ENCODE measurements around the gene THOC6. TPM values are rescaled to one million over a fixed set of nuclear protein-coding genes. Genes with fewer than 3 reads are reported as not detected.

The THOC6 gene
- total RNA-seq, 1 donor from 2014 or later, result 31.4 TPM

DNA sequence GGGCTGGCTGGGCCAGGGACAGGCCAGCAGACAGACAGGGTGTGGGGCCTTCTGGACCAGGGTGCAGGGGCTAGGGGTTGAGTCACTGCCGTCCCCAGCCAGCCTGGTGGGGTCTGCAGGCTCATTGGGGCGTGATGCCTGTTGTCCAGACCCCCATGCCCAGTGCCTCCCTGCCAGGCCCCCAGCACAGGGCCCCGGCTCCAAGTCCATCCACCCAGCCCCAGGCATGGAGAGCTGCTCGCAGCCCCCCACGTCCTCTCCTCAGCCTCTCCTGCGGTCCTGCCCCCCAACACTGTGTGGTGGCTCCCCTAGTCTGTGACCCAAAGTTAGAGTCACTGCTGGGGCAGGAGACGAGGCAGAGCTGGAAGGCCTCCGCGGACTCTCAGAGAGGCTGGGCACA lies 36.5 kb upstream of the THOC6 start:
- H3K36me3 ChIP-seq, result no peaks in the 10 kb centered on the region
- H3K9me3 ChIP-seq, result no peaks in the 10 kb centered on the region
- no peak for DNase-seq
- H3K27ac ChIP-seq, result no peak overlapping the region
- TF ChIP-seq, protein P1, sequence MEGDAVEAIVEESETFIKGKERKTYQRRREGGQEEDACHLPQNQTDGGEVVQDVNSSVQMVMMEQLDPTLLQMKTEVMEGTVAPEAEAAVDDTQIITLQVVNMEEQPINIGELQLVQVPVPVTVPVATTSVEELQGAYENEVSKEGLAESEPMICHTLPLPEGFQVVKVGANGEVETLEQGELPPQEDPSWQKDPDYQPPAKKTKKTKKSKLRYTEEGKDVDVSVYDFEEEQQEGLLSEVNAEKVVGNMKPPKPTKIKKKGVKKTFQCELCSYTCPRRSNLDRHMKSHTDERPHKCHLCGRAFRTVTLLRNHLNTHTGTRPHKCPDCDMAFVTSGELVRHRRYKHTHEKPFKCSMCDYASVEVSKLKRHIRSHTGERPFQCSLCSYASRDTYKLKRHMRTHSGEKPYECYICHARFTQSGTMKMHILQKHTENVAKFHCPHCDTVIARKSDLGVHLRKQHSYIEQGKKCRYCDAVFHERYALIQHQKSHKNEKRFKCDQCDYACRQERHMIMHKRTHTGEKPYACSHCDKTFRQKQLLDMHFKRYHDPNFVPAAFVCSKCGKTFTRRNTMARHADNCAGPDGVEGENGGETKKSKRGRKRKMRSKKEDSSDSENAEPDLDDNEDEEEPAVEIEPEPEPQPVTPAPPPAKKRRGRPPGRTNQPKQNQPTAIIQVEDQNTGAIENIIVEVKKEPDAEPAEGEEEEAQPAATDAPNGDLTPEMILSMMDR (IDR thresholded peaks at IDR 0.05), result no peak
- intact Hi-C loops (cut with DNase I), result no loop called here
- H3K27me3 ChIP-seq, result peaks cover 9% of the 10 kb centered on the region
- H3K4me1 ChIP-seq, result peaks cover 10% of the 10 kb centered on the region
- no peak for ATAC-seq
- no peak overlapping the region for H3K4me3 ChIP-seq

DNA sequence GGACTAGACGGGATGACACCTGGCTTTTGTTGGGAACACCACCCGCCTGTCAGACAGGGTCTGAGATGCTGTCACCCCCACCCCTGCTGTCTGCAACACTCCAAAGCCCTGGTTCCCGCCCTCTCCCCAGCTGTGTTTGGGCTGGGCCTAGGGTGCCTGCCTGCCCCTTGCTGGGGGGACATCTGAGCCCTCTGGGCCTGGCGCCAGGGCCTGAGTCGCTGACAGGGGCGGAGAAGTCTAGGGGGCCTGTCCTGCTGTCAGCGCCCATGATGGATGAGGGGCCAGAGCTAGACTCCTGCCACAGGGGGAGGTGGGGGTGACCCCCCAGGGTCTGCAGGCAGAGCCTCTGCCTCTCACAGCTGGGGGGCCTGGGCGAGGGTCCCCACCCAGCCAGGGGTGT lies 36.0 kb upstream of the THOC6 start:
- no peaks in the 10 kb centered on the region for H3K36me3 ChIP-seq
- H3K4me3 ChIP-seq, result no peak overlapping the region
- no peak for DNase-seq
- no peak for ATAC-seq
- peaks cover 10% of the 10 kb centered on the region for H3K4me1 ChIP-seq
- H3K9me3 ChIP-seq, result no peaks in the 10 kb centered on the region
- H3K27me3 ChIP-seq, result peaks cover 9% of the 10 kb centered on the region
- TF ChIP-seq, protein P1 (IDR thresholded peaks at IDR 0.05), result no peak
- intact Hi-C loops (cut with DNase I), result no loop called here
- H3K27ac ChIP-seq, result no peak overlapping the region

DNA sequence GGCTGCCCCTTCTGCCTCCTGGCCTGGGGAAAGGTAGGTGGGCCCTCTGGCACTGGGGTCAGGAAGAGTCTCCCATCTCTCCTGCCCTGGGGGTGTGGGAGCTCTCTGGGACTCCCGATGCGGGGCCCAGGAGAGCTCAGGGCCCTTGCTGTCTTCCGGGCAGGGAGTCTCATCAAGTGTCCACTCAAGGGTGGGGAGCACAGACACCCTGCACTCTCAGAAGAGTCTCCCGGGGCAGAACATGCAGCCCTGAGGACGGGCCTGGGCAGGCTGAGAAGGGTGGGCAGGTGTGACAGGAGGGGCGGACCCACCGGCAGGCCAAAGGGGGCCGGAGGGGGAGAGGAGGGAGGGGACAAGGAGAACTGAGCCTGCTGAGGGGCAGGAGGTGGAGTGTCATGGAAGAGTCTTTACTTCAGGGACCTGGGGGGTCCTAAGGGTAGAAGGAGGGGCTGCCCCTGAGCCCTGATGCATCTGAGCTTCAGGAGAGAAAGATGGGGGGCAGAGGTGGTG lies 35.2 kb upstream of the THOC6 start:
- Histone ChIP-seq H3K4me1 (peaks cover 10% of the 10 kb centered on the region), H3K36me3 (no peaks in the 10 kb centered on the region), H3K4me3 (no peak overlapping the region), H3K9me3 (no peaks in the 10 kb centered on the region), H3K27me3 (peaks cover 9% of the 10 kb centered on the region), H3K27ac (no peak overlapping the region)
- intact Hi-C loops (cut with DNase I), result no loop called here
- ATAC-seq (no peak), DNase-seq (no peak)
- TF ChIP-seq, protein P1 (IDR thresholded peaks at IDR 0.05), result no peak

DNA sequence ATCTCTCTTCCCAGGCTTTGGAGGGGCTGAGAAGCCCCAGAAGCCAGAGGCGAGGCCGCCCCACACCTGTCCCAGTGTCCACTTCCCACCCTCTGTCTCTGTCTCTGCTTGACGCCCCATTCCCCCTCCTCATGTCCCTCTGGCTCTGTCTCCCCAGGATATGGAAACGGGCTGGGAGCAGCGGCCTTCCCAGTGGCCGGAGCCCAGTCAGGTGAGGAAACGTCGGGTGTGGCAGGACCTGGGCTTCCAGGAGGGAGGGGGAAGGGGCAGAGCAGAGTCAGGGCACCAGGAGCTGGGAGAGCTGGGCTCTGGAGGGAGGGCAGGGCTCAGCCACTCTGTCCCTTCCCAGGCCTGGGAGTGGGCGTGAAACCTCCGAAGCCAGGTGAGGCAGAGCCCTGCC lies 32.9 kb upstream of the THOC6 start:
- Histone ChIP-seq H3K4me3 (no peak overlapping the region), H3K27me3 (peaks cover 9% of the 10 kb centered on the region), H3K27ac (no peak overlapping the region), H3K9me3 (no peaks in the 10 kb centered on the region), H3K4me1 (no peaks in the 10 kb centered on the region), H3K36me3 (no peaks in the 10 kb centered on the region)
- ATAC-seq, result peak; percentile 37
- TF ChIP-seq, protein P1 (IDR thresholded peaks at IDR 0.05), result no peak
- no peak for DNase-seq
- intact Hi-C loops (cut with DNase I), result no loop called here

DNA sequence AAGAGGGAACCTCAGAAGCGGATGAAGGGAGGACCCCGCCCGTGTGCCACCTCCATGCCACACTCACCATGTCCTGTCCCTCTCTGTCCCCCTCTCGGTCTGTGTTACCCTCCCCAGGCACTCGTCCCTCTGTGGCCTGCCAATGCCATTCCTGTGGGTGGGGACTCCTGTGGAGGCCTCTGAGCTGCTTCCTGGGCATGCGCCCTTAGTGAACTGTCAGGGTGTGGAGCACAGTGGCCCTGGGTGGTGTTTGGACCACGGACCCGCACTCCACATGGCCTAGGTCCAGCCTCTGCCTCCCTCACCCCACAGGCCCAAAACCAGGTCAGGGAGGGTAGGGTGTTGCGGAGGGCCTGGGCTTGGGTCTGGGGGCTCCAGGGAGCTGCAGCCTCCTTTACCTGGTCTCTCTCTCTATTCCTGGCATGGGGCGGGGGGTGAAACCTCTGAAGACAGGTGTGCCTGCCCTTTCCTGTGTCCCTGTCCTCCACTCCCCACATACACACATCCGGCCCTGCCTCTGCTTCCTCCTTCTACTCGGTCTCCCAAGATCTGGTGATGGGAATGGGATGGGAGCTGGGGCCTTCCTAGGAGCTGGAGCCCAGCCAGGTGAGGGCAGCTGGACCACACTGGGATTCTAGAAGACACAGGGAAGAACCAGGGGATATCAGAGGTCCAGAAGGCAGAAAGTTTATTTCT lies 32.1 kb upstream of the THOC6 start:
- Histone ChIP-seq H3K27ac (no peak overlapping the region), H3K36me3 (no peaks in the 10 kb centered on the region), H3K27me3 (peaks cover 9% of the 10 kb centered on the region), H3K4me1 (no peaks in the 10 kb centered on the region), H3K4me3 (no peak overlapping the region), H3K9me3 (no peaks in the 10 kb centered on the region)
- ATAC-seq (no peak), DNase-seq (no peak)
- TF ChIP-seq, protein P1 (IDR thresholded peaks at IDR 0.05), result no peak
- intact Hi-C loops (cut with DNase I), result no loop called here

Data from upper lobe of right lung (tissue), 1 donor.